Tibial artery (tissue), 4 donors: Measurements from ENCODE around the gene DPF3.

Experiments used
- DNase-seq, 2 donors: peaks; one replicate each; pipeline ENCODE4 v3.0.0-alpha.2; 2019
- H3K27ac ChIP-seq, 2 donors: fragments of 200-600 bp; sonication (generic) in 1 of 2; 1 replicate in 1 of 2; 2 replicates in 1 of 2; pipeline ENCODE4 v1.5.1; 2018 to 2019; ENCODE audit warnings: mild to moderate bottlenecking in 1 of 2
- H3K27me3 ChIP-seq, 2 donors: fragments of 200-600 bp; sonication (generic) in 1 of 2; one replicate each; pipeline versions ENCODE4 v1.5.1 to v1.6.0; 2016 to 2019
- H3K36me3 ChIP-seq, 3 donors: fragments of 200-600 bp; sonication (generic) in 2 of 3; one replicate each; pipeline ENCODE4 v1.5.1; 2016 to 2019; ENCODE audit warnings: mild to moderate bottlenecking in 2 of 3
- H3K4me1 ChIP-seq, 4 donors: fragments of 200-600 bp; sonication (generic) in 2 of 4; 1 replicate in 3 of 4; 2 replicates in 1 of 4; pipeline ENCODE4 v1.5.1; 2016 to 2019
- H3K4me3 ChIP-seq, 2 donors: fragments of 200-600 bp; sonication (generic) in 1 of 2; 1 replicate in 1 of 2; 2 replicates in 1 of 2; pipeline ENCODE4 v1.5.1; 2018 to 2019; ENCODE audit warnings: mild to moderate bottlenecking in 2 of 2
- H3K9me3 ChIP-seq, 3 donors: fragments of 200-600 bp; sonication (generic) in 1 of 3; one replicate each; pipeline ENCODE4 v1.5.1; 2016 to 2019
- intact Hi-C: fragments of 100-400 bp; cut with DNase I; formaldehyde crosslinking; loops from one replicate; pipeline ENCODE4 v1.15.0; 2023; ENCODE audit warnings: low total_unique reads
- TF ChIP-seq, protein P1 (sequence below), 2 experiments: fragments of 200-600 bp in 1 of 2; fragments of 450-650 bp in 1 of 2; IDR thresholded peaks; one replicate each; pipeline ENCODE4 v1.5.1; 2017 to 2019; ENCODE audit warnings: antibody characterized with exemption in 2 of 2, mild to moderate bottlenecking in 1 of 2, moderate library complexity in 1 of 2

DPF3 gene

DNA sequence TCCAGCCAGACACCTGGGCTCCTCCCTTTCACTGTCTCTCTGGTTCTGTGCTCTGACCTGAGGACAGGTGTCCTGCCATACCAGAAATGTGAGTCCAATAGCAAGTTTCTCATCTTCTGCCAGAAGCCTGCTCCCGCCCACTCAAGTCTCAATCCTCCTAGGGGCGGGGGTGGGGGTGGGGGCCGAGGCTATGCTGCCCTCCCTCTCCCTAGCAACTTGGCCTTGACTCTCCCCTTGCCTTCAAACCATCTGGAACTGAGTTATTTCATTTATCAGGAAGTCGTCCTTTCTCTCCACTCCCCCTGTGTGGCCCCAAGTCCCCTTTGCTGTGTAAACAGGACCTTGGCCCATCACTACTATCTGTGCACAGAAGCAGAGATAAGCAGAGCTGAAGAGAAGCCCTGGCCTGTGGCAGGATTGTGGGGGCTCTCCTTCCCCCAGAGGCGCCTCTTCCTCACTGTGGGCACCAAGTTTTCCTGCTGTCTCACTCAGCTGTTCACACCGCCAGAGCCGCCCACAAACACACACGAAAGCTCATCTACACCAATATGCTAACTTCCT is 117.1 kb downstream of the DPF3 start:
- intact Hi-C loops: no loop called here
- DNase-seq: no peak
- H3K27ac ChIP-seq: no peak overlapping the region
- H3K36me3 ChIP-seq: no peaks in the 10 kb centered on the region
- H3K4me1 ChIP-seq: peaks cover 0 to 17% (median 9%) of the 10 kb centered on the region in 4 donors
- no peaks in the 10 kb centered on the region for H3K27me3 ChIP-seq
- H3K9me3 ChIP-seq: no peaks in the 10 kb centered on the region
- no peak overlapping the region for H3K4me3 ChIP-seq
- TF ChIP-seq, protein P1, sequence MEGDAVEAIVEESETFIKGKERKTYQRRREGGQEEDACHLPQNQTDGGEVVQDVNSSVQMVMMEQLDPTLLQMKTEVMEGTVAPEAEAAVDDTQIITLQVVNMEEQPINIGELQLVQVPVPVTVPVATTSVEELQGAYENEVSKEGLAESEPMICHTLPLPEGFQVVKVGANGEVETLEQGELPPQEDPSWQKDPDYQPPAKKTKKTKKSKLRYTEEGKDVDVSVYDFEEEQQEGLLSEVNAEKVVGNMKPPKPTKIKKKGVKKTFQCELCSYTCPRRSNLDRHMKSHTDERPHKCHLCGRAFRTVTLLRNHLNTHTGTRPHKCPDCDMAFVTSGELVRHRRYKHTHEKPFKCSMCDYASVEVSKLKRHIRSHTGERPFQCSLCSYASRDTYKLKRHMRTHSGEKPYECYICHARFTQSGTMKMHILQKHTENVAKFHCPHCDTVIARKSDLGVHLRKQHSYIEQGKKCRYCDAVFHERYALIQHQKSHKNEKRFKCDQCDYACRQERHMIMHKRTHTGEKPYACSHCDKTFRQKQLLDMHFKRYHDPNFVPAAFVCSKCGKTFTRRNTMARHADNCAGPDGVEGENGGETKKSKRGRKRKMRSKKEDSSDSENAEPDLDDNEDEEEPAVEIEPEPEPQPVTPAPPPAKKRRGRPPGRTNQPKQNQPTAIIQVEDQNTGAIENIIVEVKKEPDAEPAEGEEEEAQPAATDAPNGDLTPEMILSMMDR (IDR thresholded peaks at IDR 0.05): no peak

DNA sequence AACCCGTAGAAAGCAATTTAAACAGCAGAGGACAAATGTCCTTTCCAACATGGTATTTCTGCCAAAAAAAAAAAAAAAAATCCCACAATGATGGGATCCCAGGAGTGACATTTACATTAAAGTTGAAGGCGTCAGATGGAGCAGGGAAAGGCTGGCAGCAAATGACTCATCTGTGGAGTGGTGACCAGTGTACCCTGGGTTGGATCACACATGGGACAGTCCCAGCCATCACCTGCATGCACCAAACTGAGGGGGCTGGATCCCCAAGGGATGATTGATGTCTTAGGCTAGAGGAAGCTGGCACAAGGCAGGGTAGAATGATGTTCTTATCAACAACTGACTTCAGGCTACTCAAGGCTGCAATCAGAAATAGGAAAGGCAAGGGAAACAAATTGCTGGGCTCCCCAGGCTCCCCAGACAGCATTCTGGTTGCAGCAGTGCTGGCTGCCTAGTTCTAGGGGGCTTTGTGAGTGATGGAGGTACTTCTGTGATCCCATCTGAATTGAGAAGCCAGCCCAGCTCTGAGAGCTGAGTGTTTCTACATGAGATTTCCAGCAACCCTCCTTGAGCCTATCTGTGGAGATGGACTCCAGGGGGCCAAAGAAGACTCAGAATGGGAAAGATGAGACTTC is 117.9 kb downstream of the DPF3 start:
- Histone ChIP-seq H3K4me1 (peaks cover 0 to 12% (median 6%) of the 10 kb centered on the region in 4 donors), H3K27ac (no peak overlapping the region), H3K4me3 (no peak overlapping the region), H3K27me3 (no peaks in the 10 kb centered on the region), H3K9me3 (no peaks in the 10 kb centered on the region), H3K36me3 (no peaks in the 10 kb centered on the region)
- intact Hi-C loops: no loop called here
- TF ChIP-seq, protein P1 (IDR thresholded peaks at IDR 0.05): no peak
- no peak for DNase-seq

DNA sequence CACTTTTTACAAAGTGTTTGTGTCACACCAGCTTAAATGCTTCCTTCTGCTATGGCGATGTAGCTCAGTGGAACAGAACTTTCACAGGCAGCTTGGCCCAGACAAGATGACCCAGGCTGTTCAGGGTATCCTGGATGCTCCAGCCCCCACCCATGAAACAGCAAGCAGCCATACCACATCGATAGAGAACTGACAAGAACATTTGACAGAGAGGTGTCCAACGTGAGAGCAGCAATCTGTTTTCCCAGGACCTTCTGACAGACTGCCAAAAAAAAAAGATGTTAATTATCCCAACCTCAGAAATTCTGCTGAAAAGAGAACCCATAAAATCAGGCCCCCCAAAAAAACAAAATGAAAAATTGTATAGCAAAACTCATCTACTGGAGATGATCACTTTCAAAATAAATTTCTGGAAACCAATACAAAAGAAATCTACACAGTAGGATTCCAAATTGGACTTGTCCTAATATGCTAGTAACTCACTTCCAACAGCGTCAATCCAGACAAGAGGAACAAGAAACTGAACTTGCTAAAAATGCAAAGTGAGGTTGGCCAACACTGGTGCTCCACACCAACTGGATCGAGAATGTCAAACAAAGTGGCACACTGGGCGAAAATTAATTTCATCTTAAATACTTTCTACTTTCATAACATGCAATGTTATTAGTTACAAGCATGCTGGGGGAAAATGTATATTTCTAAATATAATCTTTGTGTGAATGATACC is 118.8 kb downstream of the DPF3 start:
- Histone ChIP-seq H3K4me3 (no peak overlapping the region), H3K4me1 (peaks cover 0 to 3% (median 1%) of the 10 kb centered on the region in 4 donors), H3K27me3 (no peaks in the 10 kb centered on the region), H3K27ac (no peak overlapping the region), H3K9me3 (no peaks in the 10 kb centered on the region), H3K36me3 (no peaks in the 10 kb centered on the region)
- intact Hi-C loops: no loop called here
- TF ChIP-seq, protein P1 (IDR thresholded peaks at IDR 0.05): no peak
- no peak for DNase-seq

DNA sequence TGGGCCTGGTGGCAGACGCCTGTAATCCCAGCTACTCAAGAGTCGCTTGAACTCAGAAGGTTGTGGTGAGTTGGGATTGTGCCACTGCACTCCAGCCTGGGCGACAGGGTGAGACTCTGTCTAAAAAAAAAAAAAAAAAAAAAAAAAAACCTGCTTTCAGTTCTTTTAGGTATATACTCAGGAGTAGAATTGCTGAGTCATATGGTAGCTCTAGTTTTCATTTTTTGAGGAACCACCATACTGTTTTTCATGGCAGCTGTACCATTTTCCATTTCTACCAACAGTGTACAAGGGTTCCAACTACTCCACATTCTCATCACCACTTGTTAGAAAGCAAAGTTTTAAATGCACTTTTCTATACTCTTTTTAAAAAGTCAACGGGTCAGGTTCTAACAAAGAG is 119.8 kb downstream of the DPF3 start:
- no peak overlapping the region for H3K4me3 ChIP-seq
- TF ChIP-seq, protein P1 (IDR thresholded peaks at IDR 0.05): no peak
- peaks cover 0 to 3% (median 0%) of the 10 kb centered on the region in 4 donors for H3K4me1 ChIP-seq
- no peaks in the 10 kb centered on the region for H3K27me3 ChIP-seq
- intact Hi-C loops: no loop called here
- no peaks in the 10 kb centered on the region for H3K36me3 ChIP-seq
- DNase-seq: no peak
- H3K27ac ChIP-seq: no peak overlapping the region
- no peaks in the 10 kb centered on the region for H3K9me3 ChIP-seq

DNA sequence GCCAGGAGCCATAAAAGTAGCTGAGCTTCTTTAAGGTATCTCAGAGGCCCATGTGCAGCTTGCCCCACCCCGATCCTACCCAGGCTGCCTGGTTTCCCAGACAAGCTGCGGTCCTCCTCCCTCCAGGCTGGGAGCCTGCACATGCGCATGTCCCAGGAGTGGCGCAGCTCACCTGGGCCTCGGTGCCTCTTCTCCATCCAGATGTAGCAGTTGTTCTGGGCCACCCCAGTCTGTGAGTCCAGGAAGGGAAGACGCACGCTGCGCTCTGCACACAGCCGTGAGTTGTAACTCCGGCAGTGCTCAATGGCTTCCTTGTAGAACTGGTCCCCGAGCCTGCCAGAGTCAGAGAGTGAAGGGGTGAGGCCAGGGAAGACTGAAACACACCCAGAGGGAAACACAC is 122.3 kb downstream of the DPF3 start:
- intact Hi-C loops: no loop called here
- no peak for DNase-seq
- H3K4me3 ChIP-seq: no peak overlapping the region
- H3K4me1 ChIP-seq: peaks cover 0 to under 1% (median 0%) of the 10 kb centered on the region in 4 donors
- TF ChIP-seq, protein P1 (IDR thresholded peaks at IDR 0.05): no peak
- H3K9me3 ChIP-seq: peaks cover 0 to 5% (median 0%) of the 10 kb centered on the region in 3 donors
- no peaks in the 10 kb centered on the region for H3K27me3 ChIP-seq
- peaks cover 0 to 6% (median 0%) of the 10 kb centered on the region in 3 donors for H3K36me3 ChIP-seq
- H3K27ac ChIP-seq: no peak overlapping the region
